ENCODE results near the gene CDKN1A.

Gene CDKN1A

DNA sequence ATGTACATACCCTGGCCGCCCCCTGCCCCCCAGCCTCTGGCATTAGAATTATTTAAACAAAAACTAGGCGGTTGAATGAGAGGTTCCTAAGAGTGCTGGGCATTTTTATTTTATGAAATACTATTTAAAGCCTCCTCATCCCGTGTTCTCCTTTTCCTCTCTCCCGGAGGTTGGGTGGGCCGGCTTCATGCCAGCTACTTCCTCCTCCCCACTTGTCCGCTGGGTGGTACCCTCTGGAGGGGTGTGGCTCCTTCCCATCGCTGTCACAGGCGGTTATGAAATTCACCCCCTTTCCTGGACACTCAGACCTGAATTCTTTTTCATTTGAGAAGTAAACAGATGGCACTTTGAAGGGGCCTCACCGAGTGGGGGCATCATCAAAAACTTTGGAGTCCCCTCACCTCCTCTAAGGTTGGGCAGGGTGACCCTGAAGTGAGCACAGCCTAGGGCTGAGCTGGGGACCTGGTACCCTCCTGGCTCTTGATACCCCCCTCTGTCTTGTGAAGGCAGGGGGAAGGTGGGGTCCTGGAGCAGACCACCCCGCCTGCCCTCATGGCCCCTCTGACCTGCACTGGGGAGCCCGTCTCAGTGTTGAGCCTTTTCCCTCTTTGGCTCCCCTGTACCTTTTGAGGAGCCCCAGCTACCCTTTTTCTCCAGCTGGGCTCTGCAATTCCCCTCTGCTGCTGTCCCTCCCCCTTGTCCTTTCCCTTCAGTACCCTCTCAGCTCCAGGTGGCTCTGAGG lies 7.6 kb downstream of the CDKN1A start:
- no peak overlapping the region for H3K27ac ChIP-seq
- no peak for DNase-seq
- peaks cover 63% of the 10 kb centered on the region for H3K36me3 ChIP-seq
- H3K27me3 ChIP-seq (ENCODE audit: insufficient read depth, low read depth, severe bottlenecking), result no peaks in the 10 kb centered on the region
- H3K9me3 ChIP-seq (ENCODE audit: severe bottlenecking), result no peaks in the 10 kb centered on the region
- H3K4me3 ChIP-seq (ENCODE audit: low read depth, low read length), result no peak overlapping the region
- TF ChIP-seq, protein P1, sequence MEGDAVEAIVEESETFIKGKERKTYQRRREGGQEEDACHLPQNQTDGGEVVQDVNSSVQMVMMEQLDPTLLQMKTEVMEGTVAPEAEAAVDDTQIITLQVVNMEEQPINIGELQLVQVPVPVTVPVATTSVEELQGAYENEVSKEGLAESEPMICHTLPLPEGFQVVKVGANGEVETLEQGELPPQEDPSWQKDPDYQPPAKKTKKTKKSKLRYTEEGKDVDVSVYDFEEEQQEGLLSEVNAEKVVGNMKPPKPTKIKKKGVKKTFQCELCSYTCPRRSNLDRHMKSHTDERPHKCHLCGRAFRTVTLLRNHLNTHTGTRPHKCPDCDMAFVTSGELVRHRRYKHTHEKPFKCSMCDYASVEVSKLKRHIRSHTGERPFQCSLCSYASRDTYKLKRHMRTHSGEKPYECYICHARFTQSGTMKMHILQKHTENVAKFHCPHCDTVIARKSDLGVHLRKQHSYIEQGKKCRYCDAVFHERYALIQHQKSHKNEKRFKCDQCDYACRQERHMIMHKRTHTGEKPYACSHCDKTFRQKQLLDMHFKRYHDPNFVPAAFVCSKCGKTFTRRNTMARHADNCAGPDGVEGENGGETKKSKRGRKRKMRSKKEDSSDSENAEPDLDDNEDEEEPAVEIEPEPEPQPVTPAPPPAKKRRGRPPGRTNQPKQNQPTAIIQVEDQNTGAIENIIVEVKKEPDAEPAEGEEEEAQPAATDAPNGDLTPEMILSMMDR (IDR thresholded peaks at IDR 0.05; ENCODE audit: low read depth, low read length), result no peak

DNA sequence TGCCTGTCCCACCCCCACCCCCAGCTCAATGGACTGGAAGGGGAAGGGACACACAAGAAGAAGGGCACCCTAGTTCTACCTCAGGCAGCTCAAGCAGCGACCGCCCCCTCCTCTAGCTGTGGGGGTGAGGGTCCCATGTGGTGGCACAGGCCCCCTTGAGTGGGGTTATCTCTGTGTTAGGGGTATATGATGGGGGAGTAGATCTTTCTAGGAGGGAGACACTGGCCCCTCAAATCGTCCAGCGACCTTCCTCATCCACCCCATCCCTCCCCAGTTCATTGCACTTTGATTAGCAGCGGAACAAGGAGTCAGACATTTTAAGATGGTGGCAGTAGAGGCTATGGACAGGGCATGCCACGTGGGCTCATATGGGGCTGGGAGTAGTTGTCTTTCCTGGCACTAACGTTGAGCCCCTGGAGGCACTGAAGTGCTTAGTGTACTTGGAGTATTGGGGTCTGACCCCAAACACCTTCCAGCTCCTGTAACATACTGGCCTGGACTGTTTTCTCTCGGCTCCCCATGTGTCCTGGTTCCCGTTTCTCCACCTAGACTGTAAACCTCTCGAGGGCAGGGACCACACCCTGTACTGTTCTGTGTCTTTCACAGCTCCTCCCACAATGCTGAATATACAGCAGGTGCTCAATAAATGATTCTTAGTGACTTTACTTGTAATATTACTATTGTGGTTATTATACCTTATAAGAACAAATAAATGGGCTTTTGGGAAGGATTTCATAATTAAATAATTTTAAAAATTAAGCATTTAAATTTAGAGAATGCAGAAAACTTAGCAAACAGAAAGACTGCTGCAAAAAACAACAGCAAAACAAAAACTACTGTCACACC lies 8.4 kb downstream of the CDKN1A start:
- H3K36me3 ChIP-seq, result peaks cover 60% of the 10 kb centered on the region
- DNase-seq, result no peak
- no peaks in the 10 kb centered on the region for H3K27me3 ChIP-seq (ENCODE audit: insufficient read depth, low read depth, severe bottlenecking)
- no peak overlapping the region for H3K4me3 ChIP-seq (ENCODE audit: low read depth, low read length)
- no peaks in the 10 kb centered on the region for H3K9me3 ChIP-seq (ENCODE audit: severe bottlenecking)
- no peak overlapping the region for H3K27ac ChIP-seq
- TF ChIP-seq, protein P1 (IDR thresholded peaks at IDR 0.05; ENCODE audit: low read depth, low read length), result no peak

DNA sequence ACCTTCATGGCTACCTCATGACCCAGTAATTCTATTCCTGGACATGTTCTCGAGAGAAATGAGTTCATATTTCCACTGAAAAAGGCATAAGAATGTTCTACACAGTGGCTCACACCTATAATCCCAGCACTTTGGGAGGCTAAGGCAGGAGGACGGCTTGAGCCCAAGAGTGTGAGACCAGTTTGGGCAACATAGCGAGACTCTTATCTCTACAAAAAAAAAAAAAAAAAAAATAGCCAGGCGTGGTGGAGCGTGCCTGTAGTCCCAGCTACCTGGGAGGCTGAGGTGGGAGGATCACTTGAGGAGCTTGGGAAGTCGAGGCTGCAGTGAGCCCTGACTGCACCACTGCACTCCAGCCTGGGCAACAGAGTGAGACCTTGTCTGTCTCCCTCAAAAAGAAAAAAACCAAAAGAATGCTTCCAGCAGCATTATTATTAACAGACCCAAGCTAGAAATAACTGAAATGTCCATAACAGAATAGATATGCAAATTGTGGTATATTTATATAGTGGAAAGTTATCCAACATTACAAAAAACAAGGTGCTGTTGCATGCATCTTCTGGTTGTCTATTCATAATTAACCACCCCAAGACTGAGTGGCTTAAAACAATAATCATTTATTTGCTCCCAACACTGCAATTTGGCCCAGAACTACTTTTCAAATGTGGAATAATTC lies 9.7 kb downstream of the CDKN1A start:
- H3K27me3 ChIP-seq (ENCODE audit: insufficient read depth, low read depth, severe bottlenecking), result no peaks in the 10 kb centered on the region
- DNase-seq, result no peak
- no peak overlapping the region for H3K27ac ChIP-seq
- TF ChIP-seq, protein P1 (IDR thresholded peaks at IDR 0.05; ENCODE audit: low read depth, low read length), result no peak
- H3K9me3 ChIP-seq (ENCODE audit: severe bottlenecking), result no peaks in the 10 kb centered on the region
- peaks cover 47% of the 10 kb centered on the region for H3K36me3 ChIP-seq
- H3K4me3 ChIP-seq (ENCODE audit: low read depth, low read length), result no peak overlapping the region

DNA sequence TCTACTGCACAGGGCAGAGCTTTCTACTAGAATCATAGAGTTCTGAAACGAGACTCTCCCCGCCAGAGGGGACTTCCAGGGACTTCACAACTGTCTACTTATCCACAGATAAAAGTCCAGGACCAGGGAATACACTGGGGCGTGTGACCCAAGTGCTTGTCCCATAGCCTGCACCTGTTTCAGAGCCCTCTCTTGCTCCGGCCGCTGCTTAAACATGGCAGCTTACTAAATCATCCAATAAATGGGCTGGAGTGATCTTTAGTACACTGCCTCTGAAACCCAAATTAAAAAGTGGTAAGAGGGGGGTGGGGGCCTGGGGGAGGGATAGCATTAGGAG lies 10.2 kb downstream of the CDKN1A start:
- Histone ChIP-seq H3K27ac (no peak overlapping the region), H3K4me3 (ENCODE audit: low read depth, low read length) (no peak overlapping the region), H3K9me3 (ENCODE audit: severe bottlenecking) (no peaks in the 10 kb centered on the region), H3K36me3 (peaks cover 42% of the 10 kb centered on the region), H3K27me3 (ENCODE audit: insufficient read depth, low read depth, severe bottlenecking) (no peaks in the 10 kb centered on the region)
- no peak for DNase-seq
- TF ChIP-seq, protein P1 (IDR thresholded peaks at IDR 0.05; ENCODE audit: low read depth, low read length), result no peak

DNA sequence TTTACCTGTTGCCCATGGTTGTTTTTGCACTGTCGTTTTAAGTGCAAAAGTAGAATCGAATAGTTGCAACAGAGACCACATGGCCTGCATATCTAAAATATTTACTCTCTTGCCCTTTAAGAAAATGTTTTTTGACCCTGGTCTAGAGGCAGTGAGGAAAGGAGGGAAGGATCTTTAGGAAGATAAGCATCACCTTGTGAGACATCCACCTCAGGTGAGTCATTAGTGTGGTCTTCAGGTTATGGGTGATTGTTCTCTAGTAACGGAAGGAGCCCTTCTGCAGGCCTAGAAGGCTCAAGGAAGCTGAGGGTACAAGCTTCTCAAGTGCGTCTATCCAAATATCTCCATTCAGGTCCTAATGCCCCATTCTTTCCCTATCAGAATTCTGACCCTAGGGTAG lies 12.5 kb downstream of the CDKN1A start:
- TF ChIP-seq, protein P1 (IDR thresholded peaks at IDR 0.05; ENCODE audit: low read depth, low read length), result no peak
- no peak overlapping the region for H3K27ac ChIP-seq
- no peak for DNase-seq
- H3K4me3 ChIP-seq (ENCODE audit: low read depth, low read length), result no peak overlapping the region
- H3K36me3 ChIP-seq, result peaks cover 19% of the 10 kb centered on the region
- H3K9me3 ChIP-seq (ENCODE audit: severe bottlenecking), result no peaks in the 10 kb centered on the region
- H3K27me3 ChIP-seq (ENCODE audit: insufficient read depth, low read depth, severe bottlenecking), result no peaks in the 10 kb centered on the region

Measured in WERI-Rb-1 (cell line).